OCI-M2 (cell line): Measurements from ENCODE around the gene ALK.

Experiments
- DNase-seq: peaks from one replicate; lab custom pipeline; 2025; ENCODE audit not compliant: unreplicated experiment; lab: John Stamatoyannopoulos, UW

ALK gene

GRCh38 chr2:29388071-29388470 lies 533.3 kb downstream of the ALK start:
- DNase-seq, result no peak

- DNase-seq, result no peak
These were observed 538.9 kb downstream of the ALK start for GRCh38 chr2:29382486-29382885.

- no peak for DNase-seq
These were observed 543.6 kb downstream of the ALK start for GRCh38 chr2:29377788-29378187.

- no peak for DNase-seq
These were observed 544.8 kb downstream of the ALK start for GRCh38 chr2:29376541-29376940.

- no peak for DNase-seq
These were observed 545.5 kb downstream of the ALK start for GRCh38 chr2:29375843-29376242.

- DNase-seq, result no peak
These were observed 546.6 kb downstream of the ALK start for GRCh38 chr2:29374823-29375222.

- no peak for DNase-seq
These were observed 547.5 kb downstream of the ALK start for GRCh38 chr2:29373870-29374269.

GRCh38 chr2:29372185-29372584 lies 549.2 kb downstream of the ALK start:
- no peak for DNase-seq

- DNase-seq, result no peak
These were observed 550.7 kb downstream of the ALK start for GRCh38 chr2:29370581-29371125.

GRCh38 chr2:29370173-29370572 lies 551.2 kb downstream of the ALK start:
- DNase-seq, result no peak

GRCh38 chr2:29368659-29369040 lies 552.7 kb downstream of the ALK start:
- DNase-seq, result no peak

- no peak for DNase-seq
These were observed 553.3 kb downstream of the ALK start for GRCh38 chr2:29367986-29368658.

- DNase-seq, result no peak
These were observed 558.3 kb downstream of the ALK start for GRCh38 chr2:29363111-29363510.

GRCh38 chr2:29361231-29361630 lies 560.2 kb downstream of the ALK start:
- no peak for DNase-seq

- DNase-seq, result no peak
These were observed 561.2 kb downstream of the ALK start for GRCh38 chr2:29360016-29360784.

GRCh38 chr2:29353403-29353991 lies 567.9 kb downstream of the ALK start:
- no peak for DNase-seq

- DNase-seq, result no peak
These were observed 569.3 kb downstream of the ALK start for GRCh38 chr2:29351916-29352591.

- no peak for DNase-seq
These were observed 570.1 kb downstream of the ALK start for GRCh38 chr2:29351248-29351647.

GRCh38 chr2:29349316-29350030 lies 571.9 kb downstream of the ALK start:
- DNase-seq, result no peak

GRCh38 chr2:29347774-29348461 lies 573.5 kb downstream of the ALK start:
- DNase-seq, result no peak
